CD4-positive, alpha-beta T cell treated with Interferon gamma for 1 hour (primary cell): Measurements from ENCODE around the gene PIK3R6.

Source experiments
- DNase-seq: peaks from one replicate; pipeline ENCODE4 v3.0.0-alpha.2; 2020

The PIK3R6 gene

GRCh38 chr17:8894202-8894671 lies 26.8 kb upstream of the PIK3R6 start:
- DNase-seq: no peak

GRCh38 chr17:8893621-8894201 lies 26.2 kb upstream of the PIK3R6 start:
- DNase-seq: no peak

- no peak for DNase-seq
These were observed 25.6 kb upstream of the PIK3R6 start for GRCh38 chr17:8893059-8893458.

GRCh38 chr17:8892338-8892690 lies 24.8 kb upstream of the PIK3R6 start:
- no peak for DNase-seq

- DNase-seq: no peak
These were observed 23.2 kb upstream of the PIK3R6 start for GRCh38 chr17:8890671-8891070.

GRCh38 chr17:8889458-8890210 lies 22.2 kb upstream of the PIK3R6 start:
- no peak for DNase-seq

GRCh38 chr17:8888704-8889302 lies 21.3 kb upstream of the PIK3R6 start:
- no peak for DNase-seq

GRCh38 chr17:8887834-8888703 lies 20.6 kb upstream of the PIK3R6 start:
- no peak for DNase-seq

- no peak for DNase-seq
These were observed 19.8 kb upstream of the PIK3R6 start for GRCh38 chr17:8887301-8887700.

GRCh38 chr17:8885967-8886684 lies 18.7 kb upstream of the PIK3R6 start:
- DNase-seq: no peak

GRCh38 chr17:8885163-8885966 lies 17.9 kb upstream of the PIK3R6 start:
- DNase-seq: peak; percentile 50

GRCh38 chr17:8884336-8884990 lies 17.0 kb upstream of the PIK3R6 start:
- no peak for DNase-seq

- no peak for DNase-seq
These were observed 15.9 kb upstream of the PIK3R6 start for GRCh38 chr17:8883353-8883752.

- no peak for DNase-seq
These were observed 14.1 kb upstream of the PIK3R6 start for GRCh38 chr17:8881606-8882005.

GRCh38 chr17:8880466-8880865 lies 13.0 kb upstream of the PIK3R6 start:
- no peak for DNase-seq

- DNase-seq: no peak
These were observed 11.9 kb upstream of the PIK3R6 start for GRCh38 chr17:8879410-8879809.

- no peak for DNase-seq
These were observed 10.5 kb upstream of the PIK3R6 start for GRCh38 chr17:8877984-8878383.

- DNase-seq: no peak
These were observed 8.5 kb upstream of the PIK3R6 start for GRCh38 chr17:8875957-8876356.

GRCh38 chr17:8875436-8875835 lies 8.0 kb upstream of the PIK3R6 start:
- no peak for DNase-seq

GRCh38 chr17:8873801-8874715 lies 6.6 kb upstream of the PIK3R6 start:
- DNase-seq: no peak
